Measurements from ENCODE around the gene CTDP1.

Gene CTDP1

DNA sequence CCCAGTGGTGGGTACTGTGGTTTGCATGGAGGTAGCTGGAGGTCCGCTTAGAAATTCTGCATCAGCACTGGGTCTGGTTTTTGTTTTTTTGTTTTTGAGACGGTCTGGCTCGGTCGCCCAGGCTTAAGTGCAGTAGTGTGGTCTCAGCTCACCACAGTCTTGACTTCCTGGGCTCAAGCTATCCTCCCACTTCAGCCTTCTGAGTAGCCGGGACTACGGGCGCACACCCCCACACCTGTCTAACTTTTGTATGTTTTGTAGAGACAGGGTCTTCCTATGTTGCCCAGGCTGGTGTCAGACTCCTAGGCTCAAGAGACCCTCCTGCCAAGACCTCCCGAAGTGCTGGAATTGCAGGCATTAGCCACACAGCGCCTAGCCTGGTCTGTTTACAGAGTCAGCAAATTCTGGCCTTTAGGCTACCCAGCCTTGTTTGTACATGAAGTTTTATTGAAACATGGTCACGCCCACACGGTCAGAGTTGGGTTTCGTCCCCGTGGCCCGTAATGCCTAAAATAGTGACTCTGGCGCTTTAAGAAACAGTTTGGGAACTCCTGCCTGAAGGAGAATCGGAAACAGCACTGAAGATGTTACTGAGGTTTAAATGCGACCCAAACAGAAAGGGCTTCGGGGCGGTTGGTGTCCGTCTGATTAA, 32.7 kb downstream of the CTDP1 start:
- H2BK120ac ChIP-seq (ENCODE audit: low read depth, low read length) = no peak overlapping the region
- no peak for DNase-seq
- H3K56ac ChIP-seq (ENCODE audit: low read length) = no peak overlapping the region
- H3K36me3 ChIP-seq (ENCODE audit: control insufficient read depth, insufficient read depth, low read length) = peaks cover 7% of the 10 kb centered on the region
- H3K4me2 ChIP-seq (ENCODE audit: low read length) = no peak overlapping the region
- H4K8ac ChIP-seq (ENCODE audit: low read depth, low read length) = no peak overlapping the region
- H3K27me3 ChIP-seq (ENCODE audit: insufficient read depth, low read length, poor library complexity) = no peaks in the 10 kb centered on the region
- H3K9ac ChIP-seq (ENCODE audit: low read length) = no peak overlapping the region
- H2BK5ac ChIP-seq (ENCODE audit: low read length) = no peak overlapping the region
- WGBS (ENCODE audit: extremely low coverage, insufficient coverage, low lambda C conversion rate) = no CpG with 5 or more reads among the region's 20 CpGs
- no peak overlapping the region for H3K27ac ChIP-seq (ENCODE audit: low read depth, low read length)
- H3K79me2 ChIP-seq (ENCODE audit: control insufficient read depth, insufficient read depth, low read length) = no peaks in the 10 kb centered on the region
- no peaks in the 10 kb centered on the region for H3K79me1 ChIP-seq (ENCODE audit: low read length)
- no peak overlapping the region for H2AK5ac ChIP-seq (ENCODE audit: low read length)
- H3K23ac ChIP-seq (ENCODE audit: low read length) = no peak overlapping the region
- no peak overlapping the region for H3K18ac ChIP-seq (ENCODE audit: low read length)
- H3K4me1 ChIP-seq (ENCODE audit: control insufficient read depth, low read depth, low read length) = no peaks in the 10 kb centered on the region
- no peak overlapping the region for H3K4me3 ChIP-seq (ENCODE audit: low read length)
- no peak overlapping the region for H3K4ac ChIP-seq (ENCODE audit: low read depth, low read length)
- no peak overlapping the region for H2BK15ac ChIP-seq (replicated peaks; ENCODE audit: low read depth)
- H4K5ac ChIP-seq (ENCODE audit: low read length) = no peak overlapping the region

DNA sequence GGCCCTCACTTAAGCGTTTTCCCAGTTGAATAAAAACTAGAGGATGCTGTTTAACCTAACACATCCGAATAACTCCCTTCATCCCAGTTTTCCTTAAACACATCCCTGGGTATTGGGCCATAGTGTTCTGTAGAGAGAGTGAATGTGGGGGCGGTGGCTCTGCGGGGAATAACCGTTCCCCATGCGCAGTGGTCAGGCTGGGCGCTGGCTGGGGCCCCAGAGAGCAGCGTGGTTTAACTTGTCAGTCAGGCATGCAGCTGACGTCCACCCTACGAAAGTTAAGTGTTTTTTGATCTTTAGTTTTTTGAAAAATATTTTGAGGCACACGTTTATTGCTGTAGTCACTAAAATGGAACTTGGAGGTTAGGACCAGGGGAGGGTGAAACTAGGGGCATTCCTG, 33.7 kb downstream of the CTDP1 start:
- no peak overlapping the region for H4K8ac ChIP-seq (ENCODE audit: low read depth, low read length)
- no peak overlapping the region for H3K18ac ChIP-seq (ENCODE audit: low read length)
- no peak overlapping the region for H4K5ac ChIP-seq (ENCODE audit: low read length)
- DNase-seq = no peak
- no peak overlapping the region for H2BK15ac ChIP-seq (replicated peaks; ENCODE audit: low read depth)
- H3K79me1 ChIP-seq (ENCODE audit: low read length) = no peaks in the 10 kb centered on the region
- WGBS (ENCODE audit: extremely low coverage, insufficient coverage, low lambda C conversion rate) = no CpG with 5 or more reads among the region's 11 CpGs
- peaks cover 9% of the 10 kb centered on the region for H3K36me3 ChIP-seq (ENCODE audit: control insufficient read depth, insufficient read depth, low read length)
- no peaks in the 10 kb centered on the region for H3K4me1 ChIP-seq (ENCODE audit: control insufficient read depth, low read depth, low read length)
- H3K4me3 ChIP-seq (ENCODE audit: low read length) = no peak overlapping the region
- H2BK5ac ChIP-seq (ENCODE audit: low read length) = no peak overlapping the region
- no peak overlapping the region for H3K4me2 ChIP-seq (ENCODE audit: low read length)
- no peaks in the 10 kb centered on the region for H3K79me2 ChIP-seq (ENCODE audit: control insufficient read depth, insufficient read depth, low read length)
- H3K27me3 ChIP-seq (ENCODE audit: insufficient read depth, low read length, poor library complexity) = no peaks in the 10 kb centered on the region
- H3K9ac ChIP-seq (ENCODE audit: low read length) = no peak overlapping the region
- H3K4ac ChIP-seq (ENCODE audit: low read depth, low read length) = no peak overlapping the region
- no peak overlapping the region for H3K27ac ChIP-seq (ENCODE audit: low read depth, low read length)
- no peak overlapping the region for H2BK120ac ChIP-seq (ENCODE audit: low read depth, low read length)
- no peak overlapping the region for H3K56ac ChIP-seq (ENCODE audit: low read length)
- no peak overlapping the region for H3K23ac ChIP-seq (ENCODE audit: low read length)
- no peak overlapping the region for H2AK5ac ChIP-seq (ENCODE audit: low read length)

GRCh38 chr18:79714531-79715240, 35.1 kb downstream of the CTDP1 start:
- Histone ChIP-seq H3K56ac (ENCODE audit: low read length) (no peak overlapping the region), H3K79me2 (ENCODE audit: control insufficient read depth, insufficient read depth, low read length) (no peaks in the 10 kb centered on the region), H3K27ac (ENCODE audit: low read depth, low read length) (no peak overlapping the region), H2BK15ac (replicated peaks; ENCODE audit: low read depth) (no peak overlapping the region), H3K36me3 (ENCODE audit: control insufficient read depth, insufficient read depth, low read length) (peaks cover 12% of the 10 kb centered on the region), H4K5ac (ENCODE audit: low read length) (no peak overlapping the region), H4K8ac (ENCODE audit: low read depth, low read length) (no peak overlapping the region), H2BK120ac (ENCODE audit: low read depth, low read length) (no peak overlapping the region), H3K9ac (ENCODE audit: low read length) (no peak overlapping the region), H3K27me3 (ENCODE audit: insufficient read depth, low read length, poor library complexity) (no peaks in the 10 kb centered on the region), H3K23ac (ENCODE audit: low read length) (no peak overlapping the region), H3K4me1 (ENCODE audit: control insufficient read depth, low read depth, low read length) (no peaks in the 10 kb centered on the region), H3K4ac (ENCODE audit: low read depth, low read length) (no peak overlapping the region), H3K79me1 (ENCODE audit: low read length) (no peaks in the 10 kb centered on the region), H3K18ac (ENCODE audit: low read length) (no peak overlapping the region), H2AK5ac (ENCODE audit: low read length) (no peak overlapping the region), H3K4me3 (ENCODE audit: low read length) (no peak overlapping the region), H2BK5ac (ENCODE audit: low read length) (no peak overlapping the region), H3K4me2 (ENCODE audit: low read length) (no peak overlapping the region)
- DNase-seq = no peak
- no CpG with 5 or more reads among the region's 47 CpGs for WGBS (ENCODE audit: extremely low coverage, insufficient coverage, low lambda C conversion rate)

DNA sequence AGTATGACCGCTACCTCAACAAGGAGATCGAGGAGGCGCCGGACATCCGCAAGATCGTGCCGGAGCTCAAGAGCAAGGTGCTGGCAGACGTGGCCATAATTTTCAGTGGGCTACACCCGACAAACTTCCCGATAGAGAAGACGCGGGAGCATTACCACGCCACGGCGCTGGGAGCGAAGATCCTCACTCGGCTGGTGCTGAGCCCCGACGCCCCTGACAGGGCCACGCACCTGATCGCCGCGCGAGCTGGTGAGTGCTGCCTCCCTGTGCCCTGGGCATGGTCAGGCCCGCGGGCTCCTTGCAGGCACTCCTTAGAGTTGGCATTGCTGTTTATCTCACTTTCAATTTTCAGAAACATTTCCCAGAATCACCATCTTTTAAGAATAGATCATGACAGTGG, 35.7 kb downstream of the CTDP1 start:
- Histone ChIP-seq H2AK5ac (ENCODE audit: low read length) (no peak overlapping the region), H3K27me3 (ENCODE audit: insufficient read depth, low read length, poor library complexity) (no peaks in the 10 kb centered on the region), H3K36me3 (ENCODE audit: control insufficient read depth, insufficient read depth, low read length) (peaks cover 10% of the 10 kb centered on the region), H2BK15ac (replicated peaks; ENCODE audit: low read depth) (no peak overlapping the region), H3K56ac (ENCODE audit: low read length) (no peak overlapping the region), H3K4me2 (ENCODE audit: low read length) (no peak overlapping the region), H3K79me2 (ENCODE audit: control insufficient read depth, insufficient read depth, low read length) (no peaks in the 10 kb centered on the region), H2BK5ac (ENCODE audit: low read length) (no peak overlapping the region), H3K4me3 (ENCODE audit: low read length) (no peak overlapping the region), H3K18ac (ENCODE audit: low read length) (no peak overlapping the region), H2BK120ac (ENCODE audit: low read depth, low read length) (no peak overlapping the region), H3K9ac (ENCODE audit: low read length) (no peak overlapping the region), H3K4ac (ENCODE audit: low read depth, low read length) (no peak overlapping the region), H3K27ac (ENCODE audit: low read depth, low read length) (no peak overlapping the region), H4K8ac (ENCODE audit: low read depth, low read length) (no peak overlapping the region), H3K4me1 (ENCODE audit: control insufficient read depth, low read depth, low read length) (no peaks in the 10 kb centered on the region), H3K79me1 (ENCODE audit: low read length) (no peaks in the 10 kb centered on the region), H4K5ac (ENCODE audit: low read length) (no peak overlapping the region), H3K23ac (ENCODE audit: low read length) (no peak overlapping the region)
- no CpG with 5 or more reads among the region's 26 CpGs for WGBS (ENCODE audit: extremely low coverage, insufficient coverage, low lambda C conversion rate)
- DNase-seq = no peak

DNA sequence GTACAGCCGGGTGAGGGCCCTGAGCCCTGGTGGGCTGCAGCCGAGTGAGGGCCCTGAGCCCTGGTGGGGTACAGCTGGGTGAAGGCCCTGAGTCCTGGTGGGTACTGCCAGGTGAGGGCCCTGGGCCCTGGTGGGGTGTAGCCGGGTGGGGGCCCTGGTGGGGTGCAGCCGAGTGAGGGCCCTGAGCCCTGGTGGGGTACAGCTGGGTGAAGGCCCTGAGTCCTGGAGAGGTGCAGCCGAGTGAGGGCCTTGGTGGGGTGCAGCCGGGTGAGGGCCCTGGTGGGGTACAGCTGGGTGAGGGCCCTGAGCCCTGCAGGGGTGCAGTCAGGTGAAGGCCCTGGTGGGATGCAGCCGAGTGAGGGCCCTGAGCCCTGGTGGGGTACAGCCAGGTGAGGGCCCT, 37.5 kb downstream of the CTDP1 start:
- no peak overlapping the region for H3K9ac ChIP-seq (ENCODE audit: low read length)
- H3K27ac ChIP-seq (ENCODE audit: low read depth, low read length) = no peak overlapping the region
- H3K4me1 ChIP-seq (ENCODE audit: control insufficient read depth, low read depth, low read length) = no peaks in the 10 kb centered on the region
- H3K4ac ChIP-seq (ENCODE audit: low read depth, low read length) = no peak overlapping the region
- WGBS (ENCODE audit: extremely low coverage, insufficient coverage, low lambda C conversion rate) = no CpG with 5 or more reads among the region's 7 CpGs
- no peak overlapping the region for H3K4me2 ChIP-seq (ENCODE audit: low read length)
- H3K4me3 ChIP-seq (ENCODE audit: low read length) = no peak overlapping the region
- H3K79me1 ChIP-seq (ENCODE audit: low read length) = no peaks in the 10 kb centered on the region
- DNase-seq = no peak
- H2BK5ac ChIP-seq (ENCODE audit: low read length) = no peak overlapping the region
- H4K8ac ChIP-seq (ENCODE audit: low read depth, low read length) = no peak overlapping the region
- no peak overlapping the region for H4K5ac ChIP-seq (ENCODE audit: low read length)
- H2AK5ac ChIP-seq (ENCODE audit: low read length) = no peak overlapping the region
- no peak overlapping the region for H2BK120ac ChIP-seq (ENCODE audit: low read depth, low read length)
- H3K27me3 ChIP-seq (ENCODE audit: insufficient read depth, low read length, poor library complexity) = no peaks in the 10 kb centered on the region
- no peak overlapping the region for H3K56ac ChIP-seq (ENCODE audit: low read length)
- H3K79me2 ChIP-seq (ENCODE audit: control insufficient read depth, insufficient read depth, low read length) = no peaks in the 10 kb centered on the region
- no peak overlapping the region for H2BK15ac ChIP-seq (replicated peaks; ENCODE audit: low read depth)
- no peak overlapping the region for H3K23ac ChIP-seq (ENCODE audit: low read length)
- no peak overlapping the region for H3K18ac ChIP-seq (ENCODE audit: low read length)
- peaks cover 14% of the 10 kb centered on the region for H3K36me3 ChIP-seq (ENCODE audit: control insufficient read depth, insufficient read depth, low read length)
